RWPE2 (cell line): ENCODE data around the gene OTOG.

ENCODE experiments used
- ATAC-seq: fragments of 200-7000 bp; cut with Tn5 transposase; 3 replicates; pipeline ENCODE4 v1.9.1; 2021; ENCODE audit warnings: low read depth
- DNase-seq: peaks from one replicate; pipeline ENCODE4 v3.0.0-alpha.2; 2020; ENCODE audit warnings: low spot score
- H3K27ac ChIP-seq: fragments of 450-650 bp; 2 replicates; pipeline ENCODE4 v1.5.1; 2017; ENCODE audit warnings: mild to moderate bottlenecking; ENCODE audit not compliant: poor library complexity, severe bottlenecking
- H3K27me3 ChIP-seq: fragments of 250-450 bp; sonication (Bioruptor Pico); 2 replicates; pipeline ENCODE4 v1.5.1; 2021; ENCODE audit warnings: mild to moderate bottlenecking, moderate library complexity; ENCODE audit not compliant: insufficient read depth, poor library complexity, severe bottlenecking
- H3K36me3 ChIP-seq: fragments of 250-450 bp; sonication (Bioruptor Pico); 2 replicates; pipeline ENCODE4 v1.5.1; 2020; ENCODE audit warnings: low read depth, mild to moderate bottlenecking, moderate library complexity
- H3K4me1 ChIP-seq: fragments of 250-450 bp; sonication (Bioruptor Pico); 2 replicates; pipeline ENCODE4 v1.5.1; 2021; ENCODE audit warnings: mild to moderate bottlenecking, moderate library complexity; ENCODE audit not compliant: insufficient read depth, poor library complexity, severe bottlenecking
- H3K4me3 ChIP-seq: fragments of 250-450 bp; sonication (Bioruptor Pico); 2 replicates; pipeline ENCODE4 v1.5.1; 2021; ENCODE audit warnings: mild to moderate bottlenecking, moderate library complexity; ENCODE audit not compliant: severe bottlenecking
- H3K9me3 ChIP-seq: fragments of 250-450 bp; sonication (Bioruptor Pico); 2 replicates; pipeline ENCODE4 v1.5.1; 2021; ENCODE audit warnings: mild to moderate bottlenecking, moderate library complexity; ENCODE audit not compliant: severe bottlenecking
- TF ChIP-seq, protein P1 (sequence below): fragments of 450-650 bp; IDR thresholded peaks from one replicate; pipeline ENCODE4 v1.5.1; 2017; ENCODE audit warnings: mild to moderate bottlenecking, moderate library complexity; ENCODE audit not compliant: poor library complexity, severe bottlenecking

The OTOG gene

DNA sequence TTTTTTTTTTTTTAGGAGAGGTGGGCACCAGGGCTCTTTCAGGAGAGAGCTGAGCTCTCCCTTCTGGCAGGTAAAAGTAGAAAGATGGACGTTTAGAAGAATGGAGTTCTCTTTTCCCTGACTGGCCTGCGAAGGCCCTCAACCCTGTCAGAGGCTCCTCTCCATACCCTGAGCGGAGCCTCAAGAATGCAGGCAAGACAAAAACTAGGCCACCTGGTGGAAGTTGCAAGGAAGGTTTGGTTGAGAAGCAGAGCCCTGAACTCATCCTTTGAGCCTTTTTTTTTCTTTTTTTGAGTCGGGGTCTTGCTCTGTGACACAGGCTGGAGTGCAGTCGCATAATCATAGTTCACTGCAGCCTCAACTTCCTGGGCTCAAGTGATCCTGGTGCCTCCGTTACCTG, 1.4 kb downstream of the OTOG start:
- ATAC-seq (no peak), DNase-seq (no peak)
- TF ChIP-seq, protein P1, sequence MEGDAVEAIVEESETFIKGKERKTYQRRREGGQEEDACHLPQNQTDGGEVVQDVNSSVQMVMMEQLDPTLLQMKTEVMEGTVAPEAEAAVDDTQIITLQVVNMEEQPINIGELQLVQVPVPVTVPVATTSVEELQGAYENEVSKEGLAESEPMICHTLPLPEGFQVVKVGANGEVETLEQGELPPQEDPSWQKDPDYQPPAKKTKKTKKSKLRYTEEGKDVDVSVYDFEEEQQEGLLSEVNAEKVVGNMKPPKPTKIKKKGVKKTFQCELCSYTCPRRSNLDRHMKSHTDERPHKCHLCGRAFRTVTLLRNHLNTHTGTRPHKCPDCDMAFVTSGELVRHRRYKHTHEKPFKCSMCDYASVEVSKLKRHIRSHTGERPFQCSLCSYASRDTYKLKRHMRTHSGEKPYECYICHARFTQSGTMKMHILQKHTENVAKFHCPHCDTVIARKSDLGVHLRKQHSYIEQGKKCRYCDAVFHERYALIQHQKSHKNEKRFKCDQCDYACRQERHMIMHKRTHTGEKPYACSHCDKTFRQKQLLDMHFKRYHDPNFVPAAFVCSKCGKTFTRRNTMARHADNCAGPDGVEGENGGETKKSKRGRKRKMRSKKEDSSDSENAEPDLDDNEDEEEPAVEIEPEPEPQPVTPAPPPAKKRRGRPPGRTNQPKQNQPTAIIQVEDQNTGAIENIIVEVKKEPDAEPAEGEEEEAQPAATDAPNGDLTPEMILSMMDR = no peak
- Histone ChIP-seq H3K4me1 (no peaks in the 10 kb centered on the region), H3K4me3 (no peak overlapping the region), H3K36me3 (no peaks in the 10 kb centered on the region), H3K27ac (no peak overlapping the region), H3K27me3 (no peaks in the 10 kb centered on the region), H3K9me3 (no peaks in the 10 kb centered on the region)

GRCh38 chr11:17550450-17551346, 3.6 kb downstream of the OTOG start:
- peak; percentile 24 for DNase-seq
- TF ChIP-seq, protein P1 = no peak
- H3K4me3 ChIP-seq = no peak overlapping the region

DNA sequence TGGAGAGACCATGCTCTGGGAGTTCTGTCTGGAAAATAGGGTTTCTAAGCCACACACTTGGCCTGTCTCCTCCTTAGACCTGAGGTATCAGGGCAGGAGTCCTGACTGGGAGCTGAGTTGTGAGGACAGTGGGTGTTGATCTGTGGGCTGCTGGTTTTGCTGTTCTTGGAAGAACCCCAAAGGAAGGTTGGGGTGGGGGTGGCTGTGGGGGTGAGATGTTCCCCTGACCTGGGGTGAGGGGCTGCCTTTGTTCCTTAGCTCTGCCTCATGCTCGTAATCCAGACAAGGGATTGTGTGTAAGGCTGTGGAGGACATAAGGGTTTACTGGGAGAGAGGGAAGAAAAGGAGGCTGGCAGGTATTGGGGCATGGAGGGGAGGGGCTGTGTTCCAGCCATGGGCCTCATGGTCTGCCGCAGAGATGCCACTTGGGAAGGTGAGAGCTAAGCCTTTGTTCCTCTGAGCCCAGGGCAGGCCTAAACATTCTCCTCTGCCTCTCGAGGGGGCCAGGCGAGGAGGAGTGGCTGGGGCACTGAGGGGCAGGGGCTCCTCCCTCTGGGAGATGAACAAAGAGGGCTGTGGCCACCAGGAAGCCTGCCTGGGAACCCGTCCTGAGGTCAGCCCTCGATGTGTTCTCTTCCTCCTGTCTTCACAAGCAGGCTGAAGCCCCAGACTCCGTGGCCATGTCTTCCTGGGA, 4.4 kb downstream of the OTOG start:
- no peak for ATAC-seq
- Histone ChIP-seq H3K4me1 (no peaks in the 10 kb centered on the region), H3K9me3 (no peaks in the 10 kb centered on the region), H3K27ac (no peak overlapping the region), H3K36me3 (no peaks in the 10 kb centered on the region), H3K27me3 (no peaks in the 10 kb centered on the region), H3K4me3 (no peak overlapping the region)
- TF ChIP-seq, protein P1 = no peak
- DNase-seq = peak; percentile 47

More at GRCh38 chr11:17550450-17551346, 3.6 kb downstream of the OTOG start:
- Histone ChIP-seq H3K27me3 (no peaks in the 10 kb centered on the region), H3K36me3 (no peaks in the 10 kb centered on the region), H3K27ac (no peak overlapping the region), H3K9me3 (no peaks in the 10 kb centered on the region), H3K4me1 (no peaks in the 10 kb centered on the region)
- ATAC-seq = no peak

DNA sequence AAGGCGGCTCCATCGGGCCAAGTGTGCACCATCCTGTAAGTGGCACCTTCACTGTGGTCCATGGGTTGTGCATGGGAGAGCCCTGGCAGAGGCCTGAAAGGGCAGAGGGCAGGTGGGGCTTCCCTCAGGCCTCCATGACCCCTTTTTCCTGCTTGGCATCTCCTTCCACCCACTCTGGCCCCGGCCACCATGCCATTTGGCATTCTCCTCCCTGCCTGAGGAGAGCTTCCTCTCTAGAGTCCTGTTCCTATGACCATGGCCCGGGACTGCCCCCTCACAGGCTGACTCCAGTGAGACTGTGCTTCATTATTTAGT, 4.9 kb downstream of the OTOG start:
- Histone ChIP-seq H3K9me3 (no peaks in the 10 kb centered on the region), H3K27ac (no peak overlapping the region), H3K36me3 (no peaks in the 10 kb centered on the region), H3K4me1 (no peaks in the 10 kb centered on the region), H3K27me3 (no peaks in the 10 kb centered on the region), H3K4me3 (no peak overlapping the region)
- DNase-seq (no peak), ATAC-seq (no peak)
- TF ChIP-seq, protein P1 = no peak
